Left renal pelvis (tissue), 4 donors: ENCODE results near the gene STK39. TPM values are rescaled to one million over a fixed set of nuclear protein-coding genes. Genes with fewer than 3 reads are reported as not detected.

Source experiments
- polyA plus RNA-seq, 4 donors: library from polyadenylated mRNA; unstranded; fragments of 120-200 nt; gene quantifications; one replicate each; pipeline ENCODE4 v1.2.1, GENCODE V29; 2013; ENCODE audit not compliant: insufficient read length in 4 of 4

STK39 gene
- polyA plus RNA-seq, 4 donors = 30.1 to 40.2 (median 32.5) TPM

Other genes with a start within 250 kb of the STK39 start
- 10 to 100 TPM; 42.3 to 63.7 (median 54.4) TPM for gene CERS6, start 208.7 kb upstream of the STK39 start, polyA plus RNA-seq